HCT116 (cell line): ENCODE data around the gene FASLG. TPM values are rescaled to one million over a fixed set of nuclear protein-coding genes. Genes with fewer than 3 reads are reported as not detected.
"Not testable (repeated sequence)": the region's sequence is repeated elsewhere in the genome, so short reads cannot be mapped to it uniquely, and the experiment has no call there.

Experiments used
- ATAC-seq: fragments of 200-7000 bp; cut with Tn5 transposase; 2 replicates; pipeline ENCODE4 v1.9.1; 2020; ENCODE audit warnings: mild to moderate bottlenecking, moderate library complexity
- BruUV-seq: library from RNA; stranded (reverse); fragments of 400-500 nt; replicated peaks from 2 replicates; lab custom pipeline; 2021; lab: Mats Ljungman, UMichigan
- CTCF ChIA-PET: fragments of 300-600 bp; sonication (Branson Sonifier 250); formaldehyde crosslinking; loops from one replicate; lab custom pipeline; 2021; ENCODE audit warnings: antibody characterized with exemption; lab: Charles Lee
- POLR2A ChIA-PET: fragments of 300-600, 350-600 bp; sonication (Branson Sonifier 250); formaldehyde crosslinking; loops from one replicate; lab custom pipeline; 2021; ENCODE audit warnings: antibody characterized with exemption; lab: Charles Lee
- RAD21 ChIA-PET, 2 experiments: fragments of 300-600 bp; sonication (Branson Sonifier 250); formaldehyde crosslinking; loops; one replicate each; lab custom pipeline; 2023; ENCODE audit warnings: low total read pairs in 2 of 2; ENCODE audit not compliant: uncharacterized antibody in 2 of 2, unreplicated experiment in 2 of 2, low non-redundant PET in 1 of 2; lab: Charles Lee
- DNase-seq: peaks from one replicate; pipeline ENCODE4 v3.0.0-alpha.2; 2010; ENCODE audit warnings: low read depth, low spot score
- H2AFZ ChIP-seq: fragments of 200-600 bp; shearing (Covaris generic), sonication (generic); 2 replicates; pipeline ENCODE4 v1.6.1; 2017; ENCODE audit warnings: low read depth, mixed run types, mixed read lengths, antibody characterized with exemption, low read length; ENCODE audit not compliant: poor library complexity, severe bottlenecking
- H3K27ac ChIP-seq: 2 replicates; pipeline ENCODE4 v1.5.1; 2012; ENCODE audit warnings: low read depth, low read length
- H3K27me3 ChIP-seq: fragments of 200-600 bp; sonication (generic); 2 replicates; pipeline ENCODE4 v1.6.1; 2016; ENCODE audit warnings: mixed run types, low read length, mixed read lengths; ENCODE audit not compliant: insufficient read depth
- H3K36me3 ChIP-seq, 2 experiments: fragments of 200-500 bp in 1 of 2; fragments of 200-600 bp in 1 of 2; sonication (Bioruptor generic) in 1 of 2; sonication (generic) in 1 of 2; 2 replicates each; pipeline versions ENCODE4 v1.5.1 to v1.6.1; 2014 to 2016; ENCODE audit warnings: low read length in 2 of 2, inconsistent platforms in 1 of 2, mixed read lengths in 1 of 2, mixed run types in 1 of 2; ENCODE audit not compliant: insufficient read depth in 2 of 2, control insufficient read depth in 1 of 2
- H3K4me1 ChIP-seq, 2 experiments: fragments of 200-600 bp in 1 of 2; sonication (generic) in 1 of 2; 2 replicates each; pipeline versions ENCODE4 v1.5.1 to v1.6.1; 2012 to 2017; ENCODE audit warnings: low read length in 2 of 2, inconsistent platforms in 1 of 2, mild to moderate bottlenecking in 1 of 2, mixed read lengths in 1 of 2, mixed run types in 1 of 2, moderate library complexity in 1 of 2; ENCODE audit not compliant: insufficient read depth in 2 of 2, control insufficient read depth in 1 of 2
- H3K4me2 ChIP-seq: fragments of 200-600 bp; sonication (generic); 2 replicates; pipeline ENCODE4 v1.6.1; 2017; ENCODE audit warnings: mixed run types, low read length, mixed read lengths
- H3K4me3 ChIP-seq, 2 experiments: fragments of 200-600 bp in 1 of 2; sonication (generic) in 1 of 2; replicated peaks in 1 of 2; 2 replicates each; pipeline ENCODE4 v1.5.1; 2011 to 2016; ENCODE audit warnings: low read length in 2 of 2, control low read depth in 1 of 2, low read depth in 1 of 2, mild to moderate bottlenecking in 1 of 2, mixed read lengths in 1 of 2, mixed run types in 1 of 2
- H3K79me2 ChIP-seq: fragments of 200-600 bp; sonication (generic); 2 replicates; pipeline ENCODE4 v1.6.1; 2017; ENCODE audit warnings: mild to moderate bottlenecking, mixed run types, low read length, moderate library complexity, mixed read lengths; ENCODE audit not compliant: insufficient read depth
- H3K9ac ChIP-seq: fragments of 200-600 bp; sonication (generic); 2 replicates; pipeline ENCODE4 v1.6.1; 2016; ENCODE audit warnings: low read length, mixed read lengths
- H3K9me2 ChIP-seq: fragments of 200-600 bp; sonication (generic), shearing (Covaris generic); 2 replicates; pipeline ENCODE4 v1.6.1; 2017; ENCODE audit warnings: mixed run types, mild to moderate bottlenecking, moderate library complexity; ENCODE audit not compliant: insufficient read depth
- H3K9me3 ChIP-seq, 2 experiments: fragments of 200-500 bp in 1 of 2; fragments of 200-600 bp in 1 of 2; sonication (Bioruptor generic) in 1 of 2; sonication (generic) in 1 of 2; 2 replicates each; pipeline ENCODE4 v1.6.1; 2014 to 2017; ENCODE audit warnings: low read length in 2 of 2, mixed read lengths in 2 of 2, inconsistent platforms in 1 of 2, low read depth in 1 of 2, mild to moderate bottlenecking in 1 of 2, mixed run types in 1 of 2, moderate library complexity in 1 of 2; ENCODE audit not compliant: control insufficient read depth in 1 of 2, insufficient read depth in 1 of 2
- H4K20me1 ChIP-seq: fragments of 200-600 bp; sonication (generic), shearing (Covaris generic); 2 replicates; pipeline ENCODE4 v1.6.1; 2017; ENCODE audit warnings: mixed run types, mild to moderate bottlenecking, moderate library complexity; ENCODE audit not compliant: insufficient read depth
- ATF3 ChIP-seq: IDR thresholded peaks from 2 replicates; pipeline ENCODE4 v1.6.1; 2012
- CBX3 ChIP-seq: IDR thresholded peaks from 2 replicates; pipeline ENCODE4 v1.6.1; 2012; ENCODE audit warnings: low read depth
- CEBPB ChIP-seq: IDR thresholded peaks from 2 replicates; pipeline ENCODE4 v1.6.1; 2012; ENCODE audit warnings: low read depth
- EZH2 ChIP-seq: fragments of 200-600 bp; sonication (generic); IDR thresholded peaks from 2 replicates; pipeline ENCODE4 v1.6.1; 2017; ENCODE audit warnings: antibody characterized with exemption, mixed run types
- EZH2phosphoT487 ChIP-seq: fragments of 200-600 bp; IDR thresholded peaks from 2 replicates; pipeline ENCODE4 v1.6.1; 2018; ENCODE audit warnings: antibody characterized with exemption, borderline replicate concordance
- FOSL1 ChIP-seq: IDR thresholded peaks from 2 replicates; pipeline ENCODE4 v1.6.1; 2012; ENCODE audit warnings: low read depth
- JUND ChIP-seq: IDR thresholded peaks from 2 replicates; pipeline ENCODE4 v1.6.1; 2012
- MAX ChIP-seq: IDR thresholded peaks from 2 replicates; pipeline ENCODE4 v1.6.1; 2012
- POLR2A ChIP-seq: IDR thresholded peaks from 2 replicates; pipeline ENCODE4 v1.7.0; 2011; ENCODE audit warnings: borderline replicate concordance; ENCODE audit not compliant: insufficient read depth, insufficient read length; ENCODE audit errors: extremely low read depth
- POLR2AphosphoS5 ChIP-seq: IDR thresholded peaks from 2 replicates; pipeline ENCODE4 v1.6.1; 2011; ENCODE audit warnings: mild to moderate bottlenecking, low read depth, low read length, moderate library complexity
- REST ChIP-seq: IDR thresholded peaks from 2 replicates; pipeline ENCODE4 v1.6.1; 2012; ENCODE audit warnings: low read depth
- SIN3A ChIP-seq: IDR thresholded peaks from 2 replicates; pipeline ENCODE4 v1.6.1; 2012; ENCODE audit warnings: low read depth
- SP1 ChIP-seq: IDR thresholded peaks from 2 replicates; pipeline ENCODE4 v1.6.1; 2012; ENCODE audit warnings: low read depth
- SRF ChIP-seq: IDR thresholded peaks from 2 replicates; pipeline ENCODE4 v1.6.1; 2012; ENCODE audit warnings: low read depth
- YY1 ChIP-seq: IDR thresholded peaks from 2 replicates; pipeline ENCODE4 v1.6.1; 2011; ENCODE audit warnings: low read length, low read depth, moderate library complexity, mild to moderate bottlenecking; ENCODE audit not compliant: insufficient replicate concordance; ENCODE audit errors: extremely low read depth
- ZFX ChIP-seq: fragments of 450-650 bp; IDR thresholded peaks from 2 replicates; pipeline ENCODE4 v1.6.1; 2017
- ZNF274 ChIP-seq: fragments of 200-500 bp; sonication (Bioruptor generic); IDR thresholded peaks from 2 replicates; pipeline ENCODE4 v1.6.1; 2014; ENCODE audit warnings: mild to moderate bottlenecking, low read depth, low read length, inconsistent platforms
- intact Hi-C: fragments of 100-400 bp; cut with micrococcal nuclease; formaldehyde crosslinking; loops from 2 replicates; pipeline ENCODE4 v1.10.0; 2022
- total RNA-seq: library from RNA; stranded (reverse); gene quantifications from one replicate; pipeline ENCODE4 v1.2.1, GENCODE V29; 2021; ENCODE audit not compliant: unreplicated experiment
- TF ChIP-seq, protein P1 (sequence below): IDR thresholded peaks from 2 replicates; pipeline ENCODE4 v1.6.1; 2011; ENCODE audit warnings: mild to moderate bottlenecking, low read length, moderate library complexity; ENCODE audit not compliant: insufficient replicate concordance; ENCODE audit errors: extremely low read depth

The FASLG gene
- total RNA-seq, 1 experiment from 2014 or later, result not detected

DNA sequence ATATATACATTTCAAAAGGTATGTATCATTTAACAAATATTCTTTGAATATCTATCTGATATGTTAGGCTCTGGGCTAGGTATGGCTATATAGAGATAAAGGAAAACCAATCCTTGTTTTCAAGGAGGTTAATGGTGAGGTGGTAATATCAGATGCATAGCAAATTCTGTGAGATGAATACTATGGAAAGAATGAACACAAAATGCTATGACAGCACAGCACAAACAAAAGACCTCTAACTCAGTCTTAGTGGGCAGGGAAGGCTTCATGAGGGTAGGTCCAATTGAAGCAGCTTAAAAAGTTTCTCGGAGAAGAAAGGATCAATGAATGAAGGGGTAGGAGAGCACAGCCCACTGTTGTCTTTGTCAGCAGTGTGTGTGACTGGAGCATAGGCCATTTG is 27.2 kb downstream of the FASLG start:
- Histone ChIP-seq H3K27me3 (no peaks in the 10 kb centered on the region), H3K4me1 (no peaks in the 10 kb centered on the region), H3K27ac (no peak overlapping the region), H3K4me3 (no peak overlapping the region), H4K20me1 (no peaks in the 10 kb centered on the region), H3K4me2 (no peak overlapping the region), H3K36me3 (no peaks in the 10 kb centered on the region), H3K9me3 (no peaks in the 10 kb centered on the region), H3K79me2 (no peaks in the 10 kb centered on the region), H3K9ac (no peak overlapping the region), H2AFZ (no peak overlapping the region), H3K9me2 (no peaks in the 10 kb centered on the region)
- ChIA-PET CTCF (no interaction called here), RAD21 (no interaction called here), POLR2A (no interaction called here)
- no TSS peak for BruUV-seq
- no peak for TF ChIP-seq FOSL1
- TF ChIP-seq SRF, result no peak
- TF ChIP-seq EZH2phosphoT487, result no peak
- no peak for TF ChIP-seq SIN3A
- no peak for TF ChIP-seq SP1
- TF ChIP-seq POLR2A, result no peak
- TF ChIP-seq MAX, result no peak
- no peak for TF ChIP-seq CEBPB
- TF ChIP-seq ZFX, result no peak
- no peak for TF ChIP-seq JUND
- TF ChIP-seq YY1, result no peak
- no peak for TF ChIP-seq EZH2
- TF ChIP-seq REST, result no peak
- no peak for TF ChIP-seq POLR2AphosphoS5
- TF ChIP-seq, protein P1, sequence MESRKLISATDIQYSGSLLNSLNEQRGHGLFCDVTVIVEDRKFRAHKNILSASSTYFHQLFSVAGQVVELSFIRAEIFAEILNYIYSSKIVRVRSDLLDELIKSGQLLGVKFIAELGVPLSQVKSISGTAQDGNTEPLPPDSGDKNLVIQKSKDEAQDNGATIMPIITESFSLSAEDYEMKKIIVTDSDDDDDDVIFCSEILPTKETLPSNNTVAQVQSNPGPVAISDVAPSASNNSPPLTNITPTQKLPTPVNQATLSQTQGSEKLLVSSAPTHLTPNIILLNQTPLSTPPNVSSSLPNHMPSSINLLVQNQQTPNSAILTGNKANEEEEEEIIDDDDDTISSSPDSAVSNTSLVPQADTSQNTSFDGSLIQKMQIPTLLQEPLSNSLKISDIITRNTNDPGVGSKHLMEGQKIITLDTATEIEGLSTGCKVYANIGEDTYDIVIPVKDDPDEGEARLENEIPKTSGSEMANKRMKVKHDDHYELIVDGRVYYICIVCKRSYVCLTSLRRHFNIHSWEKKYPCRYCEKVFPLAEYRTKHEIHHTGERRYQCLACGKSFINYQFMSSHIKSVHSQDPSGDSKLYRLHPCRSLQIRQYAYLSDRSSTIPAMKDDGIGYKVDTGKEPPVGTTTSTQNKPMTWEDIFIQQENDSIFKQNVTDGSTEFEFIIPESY, result no peak
- TF ChIP-seq CBX3, result no peak
- TF ChIP-seq ATF3, result no peak
- TF ChIP-seq ZNF274, result no peak
- intact Hi-C loops, result no loop called here
- no peak for ATAC-seq
- no peak for DNase-seq

GRCh38 chr1:172688428-172689085 is 29.7 kb downstream of the FASLG start:
- H3K4me3 ChIP-seq, H3K9me3 ChIP-seq, H3K27me3 ChIP-seq, H3K9me2 ChIP-seq, H2AFZ ChIP-seq, H3K36me3 ChIP-seq, H3K4me2 ChIP-seq, intact Hi-C loops, H3K79me2 ChIP-seq, H3K9ac ChIP-seq, BruUV-seq, H3K27ac ChIP-seq, POLR2A ChIA-PET, CTCF ChIA-PET, H3K4me1 ChIP-seq, DNase-seq, ATAC-seq, RAD21 ChIA-PET, H4K20me1 ChIP-seq: not testable (repeated sequence)
